HG03175 (cell line): Measurements from ENCODE around the gene FAM53C.
"Not testable (repeated sequence)": the region's sequence is repeated elsewhere in the genome, so short reads cannot be mapped to it uniquely, and the experiment has no call there.

Experiments
- ATAC-seq: cut with Tn5 transposase; IDR thresholded peaks from one replicate; pipeline ENCODE4 v1.9.1; 2021; ENCODE audit warnings: mild to moderate bottlenecking, moderate library complexity; ENCODE audit not compliant: unreplicated experiment

FAM53C gene

DNA sequence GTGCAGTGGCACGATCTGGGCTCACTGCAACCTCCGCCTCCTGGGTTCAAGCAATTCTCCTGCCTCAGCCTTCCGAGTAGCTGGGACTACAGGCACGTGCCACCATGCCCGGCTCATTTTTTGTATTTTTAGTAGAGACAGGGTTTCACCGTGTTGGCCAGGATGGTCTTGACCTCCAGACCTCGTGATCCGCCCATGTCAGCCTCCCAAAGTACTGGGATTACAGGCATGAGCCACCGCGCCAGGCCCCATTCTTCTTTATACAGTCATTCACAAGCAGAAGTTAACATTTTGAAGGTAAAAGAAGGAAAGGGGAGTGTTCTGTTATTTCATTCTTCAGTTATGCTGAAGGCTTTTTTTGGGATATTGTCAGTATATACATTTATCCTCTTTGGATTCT, 51.8 kb downstream of the FAM53C start:
- not testable (repeated sequence) for ATAC-seq

DNA sequence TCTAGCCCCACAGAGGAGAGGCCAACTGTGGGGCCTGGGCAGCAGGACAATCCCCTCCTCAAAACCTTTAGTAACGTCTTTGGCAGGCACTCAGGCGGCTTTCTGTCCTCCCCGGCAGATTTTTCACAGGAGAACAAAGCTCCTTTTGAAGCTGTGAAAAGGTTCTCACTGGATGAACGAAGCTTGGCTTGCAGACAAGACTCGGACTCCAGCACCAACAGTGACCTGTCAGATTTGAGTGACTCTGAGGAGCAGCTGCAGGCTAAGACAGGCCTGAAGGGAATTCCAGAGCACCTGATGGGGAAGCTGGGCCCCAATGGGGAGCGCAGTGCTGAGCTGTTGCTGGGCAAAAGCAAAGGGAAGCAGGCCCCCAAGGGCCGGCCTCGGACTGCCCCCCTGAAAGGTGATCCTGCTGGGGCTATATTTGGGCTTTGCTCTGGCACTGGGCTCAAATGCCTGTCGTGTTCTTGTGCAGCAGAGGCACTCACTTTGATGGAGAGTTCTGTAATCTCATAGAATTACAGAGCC, 53.9 kb downstream of the FAM53C start:
- no peak for ATAC-seq
